Measurements from ENCODE around the gene FGF14. TPM values are rescaled to one million over a fixed set of nuclear protein-coding genes. Genes with fewer than 3 reads are reported as not detected.

The FGF14 gene
- total RNA-seq, 1 experiment from 2014 or later = 0.22 TPM

- H3K36me3 Mint-ChIP-seq (ENCODE audit: insufficient read depth in 1 of 3, low read depth in 3 of 3) = peaks cover 0 to 7% (median 0%) of the 10 kb centered on the region in 3 experiments; a peak in 3 of 7 replicates
- Histone ChIP-seq H3K79me2 (ENCODE audit: insufficient read depth, low read length) (no peaks in the 10 kb centered on the region), H2BK5ac (ENCODE audit: insufficient read length, low read length) (no peak overlapping the region), H3K23ac (ENCODE audit: insufficient read length, low read depth, low read length) (no peak overlapping the region), H2BK20ac (ENCODE audit: low read depth, low read length, poor library complexity, severe bottlenecking) (no peak overlapping the region), H3K4me1 (ENCODE audit: insufficient read depth, low read length) (no peaks in the 10 kb centered on the region), H3T11ph (ENCODE audit: low read length) (no peak overlapping the region), H2AK5ac (ENCODE audit: insufficient read length, low read length) (no peak overlapping the region), H4K5ac (ENCODE audit: insufficient read length, low read depth, low read length) (no peak overlapping the region), H3K79me1 (ENCODE audit: insufficient read depth, low read depth, low read length, poor library complexity, severe bottlenecking) (no peaks in the 10 kb centered on the region), H3K4ac (ENCODE audit: low read depth, low read length) (no peak overlapping the region), H3K27ac (ENCODE audit: insufficient read length, low read depth, low read length) (no peak overlapping the region), H3K9ac (ENCODE audit: extremely low read depth, insufficient read length, low read length) (no peak overlapping the region), H2BK120ac (ENCODE audit: low read depth, low read length, poor library complexity, severe bottlenecking) (no peak overlapping the region), H3K4me2 (ENCODE audit: insufficient read depth, insufficient read length, low read length) (no peak overlapping the region), H4K91ac (ENCODE audit: insufficient read length, low read depth, low read length) (no peak overlapping the region), H2BK12ac (ENCODE audit: insufficient read length, low read depth, low read length) (no peak overlapping the region), H3K9me3 (ENCODE audit: control insufficient read depth, low read depth, low read length) (no peaks in the 10 kb centered on the region), H2AFZ (ENCODE audit: low read length) (no peak overlapping the region), H4K20me1 (ENCODE audit: control insufficient read depth, insufficient read depth, insufficient read length) (no peaks in the 10 kb centered on the region), H3K56ac (ENCODE audit: insufficient read length, low read depth, low read length) (no peak overlapping the region), H3K27me3 (ENCODE audit: insufficient read depth, low read length) (no peaks in the 10 kb centered on the region), H3K23me2 (ENCODE audit: insufficient read length, low read depth, low read length, poor library complexity, severe bottlenecking) (no peaks in the 10 kb centered on the region), H4K8ac (replicated peaks; ENCODE audit: insufficient read length, low read depth, low read length) (no peak overlapping the region), H3K18ac (ENCODE audit: insufficient read length, low read depth, low read length) (no peak overlapping the region), H3K14ac (ENCODE audit: insufficient read depth, low read length) (no peak overlapping the region; the same call in 1 of the 2 replicates), H2BK15ac (ENCODE audit: low read depth, low read length) (no peak overlapping the region)
- H3K27ac Mint-ChIP-seq = no peak overlapping the region
- peaks cover 7% of the 10 kb centered on the region in 2 experiments; a peak in 3 of 5 replicates for H3K9me3 Mint-ChIP-seq
- no peaks in the 10 kb centered on the region for H3K27me3 Mint-ChIP-seq (ENCODE audit: low read depth)
- no peak for DNase-seq
- no peak for TF ChIP-seq CTCF (conservative IDR thresholded peaks at IDR 0.05)
- no CpG with 5 or more reads among the region's 5 CpGs for WGBS (ENCODE audit: extremely low coverage, insufficient read length, low lambda C conversion rate)
- peaks cover 3 to 5% of the 10 kb centered on the region in 2 experiments; a peak in 2 of 4 replicates for H3K4me1 Mint-ChIP-seq
- no peak overlapping the region for H3K4me3 Mint-ChIP-seq
Observed at GRCh38 chr13:102351521-102351920, 50.3 kb downstream of the FGF14 start.

Measured in H9 (cell line).